ENCODE measurements around the gene USP47.
"Not testable (repeated sequence)": the region's sequence is repeated elsewhere in the genome, so short reads cannot be mapped to it uniquely, and the experiment has no call there.

The USP47 gene

DNA sequence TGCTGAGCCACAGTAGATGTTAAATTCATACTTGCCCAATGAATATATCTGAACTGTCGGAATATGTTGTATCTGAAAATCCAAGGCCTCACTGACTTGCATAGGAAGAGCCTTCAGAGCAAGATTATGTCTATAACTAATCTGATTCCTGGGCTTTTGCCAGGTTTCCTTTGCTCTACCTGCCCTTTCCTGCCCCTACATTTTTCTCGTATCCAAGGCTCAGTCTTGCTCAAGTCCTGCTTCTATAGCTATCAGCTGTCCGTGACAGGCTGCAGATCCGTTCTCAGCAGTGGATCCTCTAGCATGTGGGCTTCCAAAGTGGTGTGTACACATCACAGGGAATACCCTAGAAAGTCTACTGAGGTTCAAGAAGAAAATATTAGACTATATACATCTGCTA is 18.8 kb upstream of the USP47 start:
- no peak for DNase-seq (ENCODE audit: low read depth, low spot score)

DNA sequence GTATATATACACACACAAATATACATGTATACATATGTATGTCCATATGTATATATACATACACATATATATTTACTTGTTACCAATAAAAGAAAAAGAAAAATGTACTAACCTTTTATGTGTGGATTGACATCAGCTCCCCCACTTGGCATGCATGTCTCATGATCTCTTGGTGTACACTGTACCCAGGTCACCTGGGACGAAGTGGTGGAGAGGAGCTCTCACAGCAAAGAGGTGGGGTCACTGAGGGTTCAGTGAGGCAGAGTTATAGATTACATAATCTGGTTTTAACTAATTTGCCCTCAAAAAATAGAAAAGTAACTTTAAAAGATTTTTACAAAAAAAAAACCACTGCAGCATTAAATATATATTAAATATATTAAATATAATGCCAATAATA is 15.5 kb upstream of the USP47 start:
- DNase-seq (ENCODE audit: low read depth, low spot score) = no peak

DNA sequence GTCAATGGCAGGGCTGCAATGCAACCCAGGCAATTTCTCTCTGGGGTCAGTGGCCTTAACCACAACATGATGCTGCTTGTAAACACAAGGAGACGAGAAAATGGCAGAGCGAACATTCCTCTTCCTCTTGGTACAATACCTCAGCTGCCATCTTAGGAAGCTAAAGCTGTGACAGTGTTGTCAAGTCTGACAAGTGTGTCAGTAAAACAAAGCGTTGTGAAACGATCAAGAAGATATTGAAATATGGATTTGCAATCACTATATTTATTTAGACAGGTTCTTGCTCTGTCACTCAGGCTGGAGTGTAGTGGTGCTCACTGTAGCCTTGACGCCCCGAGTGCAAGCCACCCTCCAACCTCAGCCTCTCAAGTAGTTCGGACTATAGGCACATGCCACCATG is 14.5 kb upstream of the USP47 start:
- DNase-seq (ENCODE audit: low read depth, low spot score) = no peak

DNA sequence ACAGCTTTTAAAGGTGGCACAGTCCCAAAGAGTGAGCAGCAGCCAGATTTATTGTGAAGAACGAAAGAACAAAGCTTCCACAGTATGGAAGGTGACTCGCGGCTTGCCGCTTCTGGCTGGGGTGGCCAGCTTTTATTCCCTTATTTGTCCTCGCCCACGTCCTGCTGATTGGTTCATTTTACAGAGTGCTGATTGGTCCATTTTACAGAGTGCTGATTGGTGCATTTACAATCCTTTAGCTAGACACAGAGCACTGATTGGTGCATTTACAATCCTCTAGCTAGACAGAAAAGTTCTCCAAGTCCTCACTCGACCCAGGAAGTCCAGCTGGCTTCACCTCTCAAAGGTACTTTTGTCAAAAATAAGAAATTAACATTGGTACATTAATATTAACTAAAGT is 10.4 kb upstream of the USP47 start:
- DNase-seq (ENCODE audit: low read depth, low spot score) = not testable (repeated sequence)

DNA sequence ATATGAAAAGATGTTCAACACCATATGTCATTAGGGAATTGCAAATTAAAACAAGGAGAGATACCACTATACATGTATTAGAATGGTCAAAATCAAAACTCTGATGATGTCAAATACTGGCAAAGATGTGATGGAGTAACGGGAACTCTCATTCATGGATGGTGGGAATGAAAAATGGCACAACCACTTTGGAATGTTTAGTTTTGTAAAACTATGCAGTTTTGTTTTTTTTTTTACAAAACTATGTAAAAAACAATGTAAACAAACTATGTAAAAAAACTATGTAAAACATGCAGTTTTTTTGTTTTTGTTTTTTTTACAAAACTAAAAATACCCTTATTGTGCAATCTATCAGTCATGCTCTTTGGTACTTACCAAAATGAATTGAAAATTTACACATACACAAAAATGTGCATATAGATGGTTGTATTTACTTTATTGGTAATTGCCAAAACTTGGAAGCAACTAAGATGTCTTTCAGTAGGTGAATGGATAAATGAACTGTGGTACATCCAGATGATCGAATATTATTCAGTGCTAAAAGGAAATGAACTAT is 5.0 kb upstream of the USP47 start:
- no peak for DNase-seq (ENCODE audit: low read depth, low spot score)

DNA sequence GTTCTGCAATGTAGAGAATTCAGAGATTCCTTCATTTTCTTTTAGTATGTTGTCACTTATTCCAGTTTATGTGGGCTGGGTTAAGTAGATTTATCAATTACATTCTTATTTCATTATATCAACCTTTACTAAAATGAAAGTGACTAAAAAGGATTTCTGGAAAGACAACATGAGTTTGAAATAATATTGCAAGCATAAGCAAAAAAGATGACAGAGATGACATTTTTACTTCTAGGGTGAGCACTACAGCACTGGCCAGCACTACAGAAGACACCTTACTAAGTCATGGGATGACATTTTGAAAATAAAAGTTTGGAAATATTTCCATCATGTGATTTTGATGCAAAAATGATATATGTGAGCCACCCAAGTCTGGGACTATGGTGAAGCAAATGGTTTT is 2.1 kb upstream of the USP47 start:
- DNase-seq (ENCODE audit: low read depth, low spot score) = no peak

DNA sequence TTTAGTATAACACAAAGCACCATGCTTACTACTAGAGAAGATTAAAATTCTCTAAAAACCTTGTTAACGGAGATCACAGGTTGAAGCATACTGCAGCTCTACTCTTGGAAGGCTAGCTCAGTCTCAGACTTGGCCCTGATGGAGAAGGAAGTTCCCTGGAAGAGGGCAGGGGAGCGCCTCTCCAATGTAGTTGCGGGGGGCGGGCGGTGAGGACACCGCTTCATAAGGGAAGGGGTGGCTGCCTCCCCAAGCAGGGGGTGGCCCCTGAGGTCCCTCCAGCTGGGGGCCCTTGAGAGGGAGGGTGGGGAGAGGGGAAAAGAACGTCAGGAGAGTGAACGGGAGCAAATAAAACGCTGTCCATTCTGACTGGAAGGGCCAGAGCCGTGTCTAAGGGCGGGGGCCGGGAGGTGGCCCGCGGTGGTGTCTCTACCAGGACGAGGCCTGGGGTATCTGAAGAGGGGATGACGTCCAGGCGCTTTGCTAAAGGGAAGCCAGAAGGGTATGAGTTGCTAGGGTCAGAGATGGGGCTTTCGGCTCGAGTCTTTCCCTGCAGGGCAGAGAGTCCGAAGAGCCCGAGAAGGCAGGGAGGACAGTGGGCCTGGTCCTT is 553 bp upstream of the USP47 start:
- no peak for DNase-seq (ENCODE audit: low read depth, low spot score)

DNA sequence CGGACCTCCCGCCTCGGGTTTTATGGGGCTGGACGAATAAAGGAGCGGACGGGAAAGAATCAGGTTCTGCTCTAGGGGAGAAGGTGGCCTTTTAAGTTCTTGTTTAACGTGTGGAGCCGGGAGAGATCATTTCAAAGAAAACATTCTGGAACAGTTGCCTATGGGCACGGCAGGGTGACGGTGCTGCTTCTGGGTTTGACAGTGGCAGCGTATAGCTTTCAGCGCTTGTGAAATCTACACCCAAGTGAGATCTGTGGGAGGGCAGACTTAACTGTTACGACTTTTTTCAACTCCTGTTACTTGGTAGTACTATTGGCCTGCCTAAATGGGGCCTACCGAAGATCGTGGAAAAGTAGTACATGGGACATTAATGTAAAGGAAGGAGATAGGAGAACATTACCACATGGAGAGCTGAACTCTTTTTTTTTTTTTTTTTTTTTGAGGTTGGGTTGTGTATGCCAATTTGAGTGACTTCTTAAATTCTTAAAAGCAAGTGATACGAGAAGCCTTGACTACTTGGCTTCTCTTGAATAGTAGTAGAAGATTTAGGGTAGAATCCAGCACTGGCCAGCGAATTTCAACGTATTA is 743 bp downstream of the USP47 start:
- DNase-seq (ENCODE audit: low read depth, low spot score) = peak; percentile 57

DNA sequence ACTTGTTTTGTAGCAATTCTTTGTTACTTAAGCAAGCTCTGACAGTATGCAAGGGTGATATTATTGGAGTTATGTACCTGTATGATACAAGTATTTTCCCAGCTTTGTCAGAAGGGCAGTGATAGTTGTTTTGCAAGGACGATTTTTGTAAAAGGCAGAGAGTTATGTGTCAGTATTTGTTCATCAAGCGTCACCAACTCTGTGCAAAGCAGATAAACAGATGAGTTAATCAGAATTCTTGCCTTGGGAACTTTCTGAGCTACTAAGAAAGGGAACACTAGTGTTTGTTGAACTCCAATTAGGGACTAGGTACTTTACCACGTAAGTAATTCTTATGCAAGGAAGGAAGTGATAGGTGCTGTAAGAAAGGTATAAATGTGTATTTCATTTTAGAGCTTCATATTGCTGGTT is 1.4 kb downstream of the USP47 start:
- DNase-seq (ENCODE audit: low read depth, low spot score) = no peak

DNA sequence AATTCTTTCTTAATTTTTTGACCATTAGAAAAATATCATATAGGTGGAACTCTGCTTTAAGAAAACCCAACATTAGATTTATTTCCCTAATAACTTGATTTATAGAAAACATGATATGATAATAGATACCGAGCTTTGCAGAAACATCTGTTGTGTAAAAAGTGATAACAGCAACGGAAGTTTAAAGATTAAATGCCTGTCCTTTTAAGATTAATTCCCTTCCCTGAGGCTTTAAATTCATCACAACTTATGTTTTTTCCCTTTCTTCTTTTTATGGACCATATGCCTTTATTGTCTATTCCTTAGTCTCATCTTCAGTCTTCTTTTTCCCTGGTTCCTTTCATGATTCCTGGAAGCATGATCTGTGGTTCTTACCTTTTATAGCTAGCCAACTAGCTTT is 1.9 kb downstream of the USP47 start:
- no peak for DNase-seq (ENCODE audit: low read depth, low spot score)

DNA sequence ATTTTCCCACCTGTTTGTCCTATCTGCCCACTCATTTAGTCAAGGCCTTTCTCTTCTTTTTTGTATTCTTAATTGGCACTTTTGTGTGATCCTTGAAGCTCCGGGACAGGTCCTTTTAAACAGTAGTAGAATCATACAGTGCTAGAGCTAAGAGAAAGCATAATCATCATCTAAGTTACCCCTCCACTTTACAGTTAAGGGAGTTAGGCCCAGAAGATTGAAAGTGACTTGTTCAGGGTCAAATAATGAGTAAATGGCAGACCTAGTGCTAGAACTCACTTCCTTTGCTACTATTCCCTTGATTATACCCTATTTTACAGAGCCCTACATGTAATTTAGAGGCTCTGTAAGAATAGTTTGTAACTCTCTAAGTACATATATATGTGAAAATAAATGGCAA is 2.5 kb downstream of the USP47 start:
- no peak for DNase-seq (ENCODE audit: low read depth, low spot score)

DNA sequence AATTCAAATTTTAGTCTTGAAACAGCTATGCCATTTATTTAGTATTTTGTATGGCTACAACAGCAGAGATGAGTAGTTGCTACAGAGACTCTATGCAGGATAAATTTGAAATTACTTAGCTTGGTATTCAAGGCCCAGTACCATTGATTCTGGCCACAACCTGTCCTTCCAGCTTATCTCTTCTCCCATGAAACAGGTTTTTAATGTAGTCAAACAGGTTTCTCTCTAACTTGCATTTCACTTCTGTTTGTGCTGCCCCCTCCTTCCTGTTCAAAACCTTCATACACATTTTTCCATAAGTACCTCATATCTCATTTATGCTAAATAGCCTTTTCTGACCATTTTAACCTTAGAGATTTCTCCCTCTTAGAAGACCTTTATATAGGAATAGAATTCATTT is 3.3 kb downstream of the USP47 start:
- no peak for DNase-seq (ENCODE audit: low read depth, low spot score)

DNA sequence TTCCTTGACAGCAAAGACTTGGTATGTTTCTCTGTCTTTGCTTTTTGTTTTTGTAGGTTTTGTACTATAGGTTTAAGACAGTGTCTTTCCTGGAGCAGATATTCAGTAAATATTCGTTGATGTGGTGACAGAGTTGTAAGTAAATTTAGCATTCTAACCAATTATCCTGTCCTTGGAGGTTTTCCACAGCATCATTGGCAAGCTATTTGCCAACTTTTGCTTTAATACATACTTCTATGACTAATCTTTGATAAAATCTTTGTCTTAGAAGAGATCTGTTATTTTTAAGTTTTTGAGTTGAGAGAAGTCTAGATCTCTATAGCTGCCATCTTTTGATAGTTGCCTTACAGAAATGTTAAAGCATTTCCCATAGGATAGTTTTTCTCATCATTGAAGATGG is 3.8 kb downstream of the USP47 start:
- DNase-seq (ENCODE audit: low read depth, low spot score) = no peak

DNA sequence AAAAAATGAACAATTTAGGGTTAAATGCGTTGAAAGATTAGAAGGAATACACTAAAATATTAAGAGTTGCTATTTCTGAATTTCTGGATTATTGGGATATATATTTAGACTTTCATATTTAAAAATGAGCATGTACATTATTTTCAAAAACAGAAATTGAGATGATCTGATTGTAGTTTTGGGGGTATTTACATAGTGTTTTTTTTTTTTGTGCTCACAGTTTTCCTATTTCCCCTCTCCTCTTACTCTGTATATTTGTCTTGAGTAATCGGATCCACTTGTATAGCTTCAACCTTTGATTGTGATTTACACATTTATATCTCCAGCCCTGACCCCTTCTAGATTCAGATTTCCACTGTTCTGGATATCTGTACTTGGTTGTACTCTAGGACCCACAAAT is 5.3 kb downstream of the USP47 start:
- DNase-seq (ENCODE audit: low read depth, low spot score) = no peak

DNA sequence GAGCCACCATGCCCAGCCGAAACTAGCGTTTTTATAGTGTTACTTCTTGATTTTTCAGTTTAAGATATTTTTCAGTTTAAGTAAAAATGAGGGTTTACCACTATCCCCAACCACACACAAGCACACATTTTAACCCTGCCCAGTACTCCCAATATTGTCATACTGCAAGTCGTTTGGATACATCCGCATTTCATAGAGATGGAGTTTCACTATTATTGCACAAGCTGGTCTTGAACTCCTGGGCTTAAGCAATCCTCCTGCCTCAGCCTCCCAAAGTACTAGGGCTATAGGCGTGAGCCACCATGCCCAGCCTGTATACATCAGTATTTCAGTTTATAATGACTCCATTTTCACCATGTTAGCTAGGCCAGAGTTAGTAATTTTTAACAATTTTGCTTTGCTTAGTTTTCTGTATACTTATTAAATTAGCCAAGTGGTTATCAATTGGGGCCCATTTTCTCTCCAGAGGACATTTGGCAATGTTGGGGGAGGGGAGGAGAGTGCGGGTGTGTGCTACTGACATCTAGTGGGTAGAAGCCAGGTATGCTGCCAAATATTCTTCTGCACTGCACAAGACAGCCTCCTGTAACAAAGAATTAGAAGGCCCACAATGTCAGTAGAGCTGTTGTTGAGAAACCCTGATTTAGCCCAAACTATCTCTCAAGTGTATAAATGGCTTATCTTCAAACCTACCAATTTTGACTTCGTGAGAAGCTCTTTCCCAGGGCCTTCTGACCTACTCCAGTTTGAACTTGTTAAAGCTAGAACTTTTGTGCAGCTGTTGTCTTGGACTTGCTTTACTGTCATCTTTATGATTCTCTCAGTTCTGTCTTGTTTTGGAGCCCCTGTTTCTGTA is 7.3 kb downstream of the USP47 start:
- DNase-seq (ENCODE audit: low read depth, low spot score) = no peak

DNA sequence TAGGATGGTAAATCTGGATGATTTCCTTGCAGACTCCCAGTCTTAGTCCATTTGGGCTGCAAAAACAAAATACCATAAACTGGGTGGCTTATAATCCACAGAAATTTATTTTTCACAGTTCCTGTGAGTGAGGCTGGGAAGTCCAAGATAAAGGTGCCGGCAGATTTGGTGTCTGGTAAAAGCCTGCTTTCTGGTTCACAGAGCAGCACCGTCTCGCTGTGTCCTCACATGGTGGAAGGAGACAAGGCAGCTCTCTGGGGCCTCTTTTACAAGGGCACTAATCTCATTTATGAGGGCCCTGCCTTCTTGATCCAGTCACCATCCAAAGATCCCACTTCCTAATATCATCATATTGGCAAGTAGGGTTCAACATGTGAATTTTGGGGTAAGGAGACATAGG is 8.9 kb downstream of the USP47 start:
- no peak for DNase-seq (ENCODE audit: low read depth, low spot score)

DNA sequence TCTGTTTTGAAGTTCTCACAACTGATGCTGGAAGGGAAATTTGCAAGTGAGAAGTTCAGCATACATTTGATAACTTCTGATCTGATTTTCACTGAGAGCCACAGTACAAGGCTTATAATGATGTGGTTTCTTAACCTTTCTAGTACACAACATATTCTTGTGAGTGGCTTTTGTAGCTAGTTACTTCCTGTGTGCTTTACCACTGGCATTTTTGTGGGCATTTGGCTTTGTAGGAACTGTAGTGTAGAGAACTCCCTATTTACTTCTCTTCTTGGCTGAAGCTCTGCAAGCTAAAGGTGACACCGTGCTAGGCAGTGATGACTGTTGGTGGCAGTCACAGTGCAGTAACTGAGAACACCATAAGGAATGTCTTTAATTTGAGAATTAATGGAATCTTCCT is 14.9 kb downstream of the USP47 start:
- no peak for DNase-seq (ENCODE audit: low read depth, low spot score)

DNA sequence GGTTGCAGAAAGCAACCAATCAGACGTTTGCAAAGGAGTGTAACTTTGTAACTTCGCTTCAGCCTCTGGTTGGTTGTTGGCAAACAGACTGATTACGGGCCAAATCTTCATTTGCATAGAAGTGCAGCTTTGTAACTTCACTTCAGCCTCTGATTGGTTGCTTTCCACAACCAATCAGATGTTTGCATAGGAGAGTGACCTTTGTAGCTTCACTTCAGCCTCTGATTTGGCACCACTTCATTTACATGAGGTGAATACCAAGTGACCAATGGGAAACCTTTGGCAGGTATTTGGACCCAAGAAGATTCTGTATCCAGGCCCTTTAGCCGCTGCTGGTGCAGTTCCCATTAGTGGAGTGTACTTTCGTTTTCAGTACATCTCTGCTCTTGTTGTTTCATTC is 16.0 kb downstream of the USP47 start:
- no peak for DNase-seq (ENCODE audit: low read depth, low spot score)

DNA sequence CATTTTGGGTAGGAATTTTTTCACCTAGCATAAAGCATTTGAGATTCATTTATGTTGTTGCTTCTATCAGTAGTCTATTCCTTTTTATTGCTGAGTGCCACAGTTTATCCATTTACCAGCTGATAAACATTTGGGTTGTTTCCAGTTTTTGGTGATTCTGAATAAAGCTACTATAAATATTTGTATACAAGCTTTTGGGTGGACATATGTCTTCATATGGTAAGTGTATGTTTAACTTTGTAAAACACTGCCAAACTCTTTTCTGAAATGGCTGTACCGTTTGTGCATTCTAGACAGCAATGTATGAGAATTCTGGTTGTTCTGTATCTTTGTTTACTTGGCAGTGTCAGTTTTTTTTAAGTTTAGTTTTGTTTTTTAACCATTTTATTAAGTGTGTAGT is 16.9 kb downstream of the USP47 start:
- DNase-seq (ENCODE audit: low read depth, low spot score) = no peak

DNA sequence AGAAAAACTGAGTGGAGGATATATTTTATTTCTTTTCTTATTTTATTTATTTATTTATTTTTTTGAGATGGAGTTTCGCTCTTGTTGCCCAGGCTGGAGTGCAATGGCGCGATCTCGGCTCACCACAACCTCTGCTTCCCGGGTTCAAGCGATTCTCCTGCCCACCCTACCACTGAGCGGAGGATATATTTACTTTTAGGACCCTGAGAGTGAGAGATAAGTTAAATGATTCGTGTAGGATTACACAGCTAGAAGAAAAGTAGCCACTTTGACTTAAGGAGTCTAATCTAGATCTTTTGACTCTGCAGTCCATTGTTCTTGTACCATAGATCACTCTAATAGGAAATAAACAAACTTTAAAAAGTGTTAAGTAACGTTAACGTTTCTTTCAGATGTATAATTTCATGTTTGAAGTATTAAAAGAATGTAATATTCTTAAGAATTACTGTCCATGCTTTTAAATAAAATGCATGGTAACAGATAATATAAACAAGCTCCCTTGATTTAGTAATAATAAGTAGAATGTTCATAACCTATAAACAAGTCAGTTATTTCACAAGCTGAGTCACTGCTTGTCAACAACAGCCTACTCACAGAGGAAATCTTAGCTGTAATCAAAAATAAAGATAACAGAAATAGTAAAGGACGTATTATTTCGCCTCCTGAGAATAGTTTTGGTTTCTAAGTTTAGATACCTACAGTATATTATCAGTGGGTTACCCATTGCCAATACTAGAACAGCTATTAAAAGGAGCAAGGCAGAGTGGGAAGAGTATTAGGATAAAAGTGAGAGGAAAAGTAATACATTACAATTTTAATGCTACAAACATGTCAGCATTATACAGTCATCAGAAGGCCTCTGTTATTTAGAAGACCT is 18.6 kb downstream of the USP47 start:
- no peak for DNase-seq (ENCODE audit: low read depth, low spot score)

DNA sequence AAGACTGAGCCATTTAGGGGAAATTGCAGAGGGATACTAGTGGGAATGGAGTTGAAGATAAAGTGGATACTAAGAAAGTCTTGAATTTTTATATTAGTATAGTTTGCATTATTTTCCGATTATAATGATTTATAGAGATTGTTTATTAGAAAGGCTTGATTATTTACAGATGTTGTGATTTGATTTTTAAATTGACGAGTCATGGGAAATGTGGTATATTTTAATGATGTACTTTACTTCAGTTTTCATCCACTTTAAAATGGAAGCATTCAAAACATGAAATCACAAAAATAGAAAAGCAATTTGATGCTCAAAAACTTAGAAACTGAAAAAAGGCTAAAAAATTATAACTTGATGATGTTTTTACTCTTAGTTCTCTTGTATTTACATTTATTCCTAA is 21.2 kb downstream of the USP47 start:
- DNase-seq (ENCODE audit: low read depth, low spot score) = no peak

DNA sequence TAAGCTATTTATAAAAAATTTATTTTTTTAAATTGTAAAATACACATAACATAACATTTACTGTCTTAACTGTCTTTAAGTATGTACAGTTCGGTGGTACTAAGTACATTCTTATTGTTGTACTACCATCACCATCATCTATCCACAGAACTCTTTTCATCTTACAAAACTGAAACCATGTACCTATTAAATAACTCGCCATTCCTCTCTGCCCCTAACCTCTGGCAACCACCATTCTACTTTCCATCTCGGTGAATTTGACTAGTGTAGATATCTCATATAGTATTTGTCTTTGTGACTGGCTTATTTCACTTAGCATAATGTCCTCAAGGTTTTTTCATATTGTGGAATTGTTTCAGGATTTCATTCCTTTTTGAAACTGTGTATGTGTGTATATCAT is 22.6 kb downstream of the USP47 start:
- no peak for DNase-seq (ENCODE audit: low read depth, low spot score)

Measured in brain pericyte (primary cell).